ENCODE measurements around the gene PWWP2B. TPM values are rescaled to one million over a fixed set of nuclear protein-coding genes. Genes with fewer than 3 reads are reported as not detected.
A peak's percentile ranks its signal among the peaks of the same experiment; 100 is the strongest.

PWWP2B gene
- total and polyA plus RNA-seq, 9 of the 15 experiments (the other 6 are each of a cell fraction or from before 2014, with no cell fraction given), result 0.07 to 9.2 (median 1.6) TPM; not detected in 1

DNA sequence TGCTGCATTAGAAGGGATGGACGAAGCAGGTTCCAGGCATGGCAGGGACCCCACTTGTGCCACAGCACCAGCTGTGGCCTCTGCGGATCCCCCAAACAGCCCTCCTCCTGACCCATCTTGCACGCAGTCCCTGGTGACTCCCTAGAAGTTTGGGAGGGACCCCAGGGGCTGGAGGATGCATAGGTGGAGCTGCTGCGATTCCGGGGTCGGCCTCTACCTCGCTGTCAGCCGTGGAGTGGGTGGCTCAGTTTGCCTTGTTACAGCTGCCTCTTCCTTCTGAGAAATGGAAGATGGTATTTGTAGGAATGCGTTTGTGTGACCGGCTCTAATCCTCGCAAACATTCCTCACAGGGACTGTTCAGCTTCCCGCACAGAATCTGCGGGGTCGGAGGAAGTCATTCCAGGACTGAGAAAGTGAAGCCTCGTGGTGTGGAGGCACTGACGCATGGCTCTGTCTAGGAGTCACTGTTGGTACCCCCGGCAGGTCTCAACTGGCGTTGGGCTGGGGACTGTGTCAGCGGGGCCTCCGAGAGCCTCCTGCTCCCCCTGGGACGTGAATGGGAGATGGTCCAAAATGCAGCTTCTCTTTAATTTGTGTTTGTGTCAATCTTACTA is 17.5 kb downstream of the PWWP2B start:
- no peak overlapping the region for H3K27ac ChIP-seq (ENCODE audit: extremely low read depth, low read depth, low read length)
- no peaks in the 10 kb centered on the region for H3K27me3 ChIP-seq (ENCODE audit: control insufficient read depth in 2 of 2, insufficient read depth in 2 of 2, low read length in 2 of 2)
- no peaks in the 10 kb centered on the region for H4K20me1 ChIP-seq (replicated peaks; ENCODE audit: control insufficient read depth, insufficient read depth, low read length)
- DNase-seq (ENCODE audit: extremely low read depth in 1 of 4, low spot score in 3 of 4) (no peak), FAIRE-seq (no peak), ATAC-seq (no peak)
- TF ChIP-seq TCF3 (CRISPR knock-in tag; IDR thresholded peaks at IDR 0.05) (no peak), ZFX (CRISPR knock-in tag; IDR thresholded peaks at IDR 0.05) (no peak)
- peak overlapping the region in 1 of 2 experiments; percentile 28; a peak in 1 of 4 replicates for H3K9ac ChIP-seq (ENCODE audit: insufficient read depth in 1 of 2, low read depth in 2 of 2, low read length in 2 of 2)
- no peaks in the 10 kb centered on the region for H3K9me3 ChIP-seq (replicated peaks; ENCODE audit: control insufficient read depth, insufficient read depth, low read depth, low read length)
- no peaks in the 10 kb centered on the region; the same call in 2 of the 3 replicates for H3K36me3 ChIP-seq (ENCODE audit: control insufficient read depth, insufficient read depth, low read length)
- H3K4me1 ChIP-seq (replicated peaks in 1 of 2; ENCODE audit: control insufficient read depth in 2 of 2, insufficient read depth in 2 of 2, low read length in 2 of 2), result peaks cover 3 to 63% of the 10 kb centered on the region in 2 experiments; a peak in 3 of 5 replicates
- 68% methylated on average over 15 of the region's 21 CpGs for WGBS (ENCODE audit: insufficient coverage, low coverage, missing lambda C conversion rate)
- intact Hi-C loops (cut with micrococcal nuclease), result no loop called here
- H2AFZ ChIP-seq (ENCODE audit: low read depth, low read length), result no peak overlapping the region
- H3K79me2 ChIP-seq (ENCODE audit: control insufficient read depth, insufficient read depth, low read length), result no peaks in the 10 kb centered on the region; the same call in 2 of the 3 replicates
- no peak overlapping the region for H3K4me3 ChIP-seq
- ChIA-PET CTCF (ENCODE audit: low intra/inter-chr PET ratio) (no interaction called here), POLR2A (interaction anchor here (0.6 kb wide), 1 partner anchor 190 kb away, joined by 3 read pairs; no protein-coding TSS in a partner anchor)
- in situ Hi-C loops (cut with MboI), result no loop called here
- no peaks in the 10 kb centered on the region for H3K9me1 ChIP-seq (ENCODE audit: control insufficient read depth, insufficient read depth, low read length)
- H3K4me2 ChIP-seq (ENCODE audit: insufficient read depth, low read length), result no peak overlapping the region
- no TSS peak for BruUV-seq (replicated peaks)

- ChIA-PET CTCF (ENCODE audit: low intra/inter-chr PET ratio) (no interaction called here), POLR2A (no interaction called here)
- FAIRE-seq (no peak), ATAC-seq (no peak), DNase-seq (ENCODE audit: extremely low read depth in 1 of 4, low spot score in 3 of 4) (no peak)
- H4K20me1 ChIP-seq (replicated peaks; ENCODE audit: control insufficient read depth, insufficient read depth, low read length), result no peaks in the 10 kb centered on the region
- H3K9me1 ChIP-seq (ENCODE audit: control insufficient read depth, insufficient read depth, low read length), result no peaks in the 10 kb centered on the region
- in situ Hi-C loops (cut with MboI) (no loop called here), intact Hi-C loops (cut with micrococcal nuclease) (no loop called here)
- H3K27me3 ChIP-seq (ENCODE audit: control insufficient read depth in 2 of 2, insufficient read depth in 2 of 2, low read length in 2 of 2), result no peaks in the 10 kb centered on the region
- no peak overlapping the region for H3K9ac ChIP-seq (ENCODE audit: insufficient read depth in 1 of 2, low read depth in 2 of 2, low read length in 2 of 2)
- TF ChIP-seq OTX1 (CRISPR knock-in tag; IDR thresholded peaks at IDR 0.05) (0 out of 2 replicates have a peak, but pooled peaks have one; percentile 37), RUNX1 (IDR thresholded peaks at IDR 0.05; ENCODE audit: low read depth) (no peak)
- TF ChIP-seq, protein P1, sequence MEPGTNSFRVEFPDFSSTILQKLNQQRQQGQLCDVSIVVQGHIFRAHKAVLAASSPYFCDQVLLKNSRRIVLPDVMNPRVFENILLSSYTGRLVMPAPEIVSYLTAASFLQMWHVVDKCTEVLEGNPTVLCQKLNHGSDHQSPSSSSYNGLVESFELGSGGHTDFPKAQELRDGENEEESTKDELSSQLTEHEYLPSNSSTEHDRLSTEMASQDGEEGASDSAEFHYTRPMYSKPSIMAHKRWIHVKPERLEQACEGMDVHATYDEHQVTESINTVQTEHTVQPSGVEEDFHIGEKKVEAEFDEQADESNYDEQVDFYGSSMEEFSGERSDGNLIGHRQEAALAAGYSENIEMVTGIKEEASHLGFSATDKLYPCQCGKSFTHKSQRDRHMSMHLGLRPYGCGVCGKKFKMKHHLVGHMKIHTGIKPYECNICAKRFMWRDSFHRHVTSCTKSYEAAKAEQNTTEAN (CRISPR knock-in tag; IDR thresholded peaks at IDR 0.05), result peak; percentile 98
- TF ChIP-seq, protein P2, sequence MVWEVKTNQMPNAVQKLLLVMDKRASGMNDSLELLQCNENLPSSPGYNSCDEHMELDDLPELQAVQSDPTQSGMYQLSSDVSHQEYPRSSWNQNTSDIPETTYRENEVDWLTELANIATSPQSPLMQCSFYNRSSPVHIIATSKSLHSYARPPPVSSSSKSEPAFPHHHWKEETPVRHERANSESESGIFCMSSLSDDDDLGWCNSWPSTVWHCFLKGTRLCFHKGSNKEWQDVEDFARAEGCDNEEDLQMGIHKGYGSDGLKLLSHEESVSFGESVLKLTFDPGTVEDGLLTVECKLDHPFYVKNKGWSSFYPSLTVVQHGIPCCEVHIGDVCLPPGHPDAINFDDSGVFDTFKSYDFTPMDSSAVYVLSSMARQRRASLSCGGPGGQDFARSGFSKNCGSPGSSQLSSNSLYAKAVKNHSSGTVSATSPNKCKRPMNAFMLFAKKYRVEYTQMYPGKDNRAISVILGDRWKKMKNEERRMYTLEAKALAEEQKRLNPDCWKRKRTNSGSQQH (CRISPR knock-in tag; IDR thresholded peaks at IDR 0.05), result 0 out of 2 replicates have a peak, but pooled peaks have one; percentile 30
- no peaks in the 10 kb centered on the region; the same call in 2 of the 3 replicates for H3K36me3 ChIP-seq (ENCODE audit: control insufficient read depth, insufficient read depth, low read length)
- H2AFZ ChIP-seq (ENCODE audit: low read depth, low read length), result no peak overlapping the region
- no peak overlapping the region for H3K4me3 ChIP-seq
- H3K4me1 ChIP-seq (replicated peaks in 1 of 2; ENCODE audit: control insufficient read depth in 2 of 2, insufficient read depth in 2 of 2, low read length in 2 of 2), result peaks cover 3 to 70% of the 10 kb centered on the region in 2 experiments; a peak in 4 of 5 replicates
- H3K4me2 ChIP-seq (ENCODE audit: insufficient read depth, low read length), result no peak overlapping the region
- 80% methylated on average over 1 of the region's 5 CpGs for whole genome bisulfite sequencing (ENCODE audit: insufficient coverage, low coverage, missing lambda C conversion rate)
- no TSS peak for BruUV-seq (replicated peaks)
- H3K27ac ChIP-seq (ENCODE audit: extremely low read depth, low read depth, low read length), result no peak overlapping the region
- no peaks in the 10 kb centered on the region; the same call in 2 of the 3 replicates for H3K79me2 ChIP-seq (ENCODE audit: control insufficient read depth, insufficient read depth, low read length)
- no peaks in the 10 kb centered on the region for H3K9me3 ChIP-seq (replicated peaks; ENCODE audit: control insufficient read depth, insufficient read depth, low read depth, low read length)
These were observed 18.3 kb downstream of the PWWP2B start for GRCh38 chr10:132415255-132415654.

Data from K562 (cell line).